ENCODE measurements around the gene TTC39A.
"Not testable (repeated sequence)": the region's sequence is repeated elsewhere in the genome, so short reads cannot be mapped to it uniquely, and the experiment has no call there.

TTC39A gene

GRCh38 chr1:51336711-51337110 is 6.3 kb upstream of the TTC39A start:
- DNase-seq (ENCODE audit: low read depth in 2 of 2) = no peak

- no peak for DNase-seq (ENCODE audit: low read depth in 2 of 2)
These were observed 5.6 kb upstream of the TTC39A start for GRCh38 chr1:51336004-51336403.

GRCh38 chr1:51331206-51332100 is 1.1 kb upstream of the TTC39A start:
- no peak for DNase-seq (ENCODE audit: low read depth in 2 of 2)

GRCh38 chr1:51329443-51330325 is 678 bp downstream of the TTC39A start:
- no peak for DNase-seq (ENCODE audit: low read depth in 2 of 2)

DNA sequence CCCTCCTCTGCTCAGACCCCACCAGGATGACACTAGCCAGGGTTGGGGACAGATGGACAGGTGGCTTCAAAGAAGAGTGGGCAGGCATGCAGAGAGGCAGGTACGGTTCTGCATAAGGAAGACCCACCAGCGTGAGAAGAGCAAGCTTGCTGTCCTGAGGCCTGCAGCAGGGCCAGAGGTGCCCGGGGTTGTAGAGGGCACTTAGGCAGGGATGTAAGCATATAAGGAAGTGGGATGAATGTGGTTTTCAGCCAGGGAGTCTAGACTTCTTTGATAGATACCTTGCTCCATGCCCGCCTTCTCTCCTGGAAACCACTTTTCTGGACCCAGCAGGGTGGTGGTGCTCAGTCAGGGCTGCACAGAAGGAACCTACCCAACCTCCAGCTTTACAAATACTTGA is 1.4 kb downstream of the TTC39A start:
- no peak for DNase-seq (ENCODE audit: low read depth in 2 of 2)

GRCh38 chr1:51328279-51328678 is 2.1 kb downstream of the TTC39A start:
- DNase-seq (ENCODE audit: low read depth in 2 of 2) = no peak

DNA sequence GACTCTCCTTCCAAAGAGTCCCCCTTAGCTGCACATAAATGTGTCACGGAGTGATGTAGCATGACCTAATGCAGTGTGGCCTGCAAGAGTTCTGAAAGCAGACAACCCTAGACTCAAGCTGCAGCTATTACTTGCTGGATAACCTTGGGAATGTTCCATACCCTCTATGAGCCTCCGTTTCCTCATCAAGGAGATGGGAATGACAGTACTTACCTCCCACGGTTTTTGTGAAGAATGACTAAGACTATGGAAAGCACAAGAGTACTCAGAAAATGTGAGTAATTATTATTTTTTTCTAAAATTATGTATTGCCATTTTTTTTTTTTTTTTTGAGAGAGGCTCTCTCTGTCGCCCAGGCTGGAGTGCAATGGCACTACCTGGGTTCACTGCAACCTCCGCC is 3.0 kb downstream of the TTC39A start:
- no peak for DNase-seq (ENCODE audit: low read depth in 2 of 2)

DNA sequence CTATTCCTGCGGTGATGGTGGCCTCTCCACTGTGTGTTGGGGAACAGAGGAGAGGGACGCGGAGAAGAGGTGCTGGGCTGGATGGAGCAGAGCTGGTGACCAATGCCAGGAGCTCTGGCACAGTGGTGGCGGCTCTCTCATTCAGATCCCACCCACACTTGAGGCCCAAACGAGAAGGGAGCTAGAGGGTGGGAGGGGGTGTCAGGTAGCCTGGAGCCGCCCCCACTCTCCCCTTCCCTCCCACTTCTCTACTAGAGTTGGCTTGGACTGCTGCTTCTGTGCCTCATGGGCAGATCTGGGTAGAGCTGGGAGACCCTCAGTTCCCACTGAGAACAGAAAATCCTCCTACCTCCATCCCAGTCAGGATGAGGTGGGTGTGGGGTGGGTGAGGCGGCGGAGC is 3.5 kb downstream of the TTC39A start:
- no peak for DNase-seq (ENCODE audit: low read depth in 2 of 2)

DNA sequence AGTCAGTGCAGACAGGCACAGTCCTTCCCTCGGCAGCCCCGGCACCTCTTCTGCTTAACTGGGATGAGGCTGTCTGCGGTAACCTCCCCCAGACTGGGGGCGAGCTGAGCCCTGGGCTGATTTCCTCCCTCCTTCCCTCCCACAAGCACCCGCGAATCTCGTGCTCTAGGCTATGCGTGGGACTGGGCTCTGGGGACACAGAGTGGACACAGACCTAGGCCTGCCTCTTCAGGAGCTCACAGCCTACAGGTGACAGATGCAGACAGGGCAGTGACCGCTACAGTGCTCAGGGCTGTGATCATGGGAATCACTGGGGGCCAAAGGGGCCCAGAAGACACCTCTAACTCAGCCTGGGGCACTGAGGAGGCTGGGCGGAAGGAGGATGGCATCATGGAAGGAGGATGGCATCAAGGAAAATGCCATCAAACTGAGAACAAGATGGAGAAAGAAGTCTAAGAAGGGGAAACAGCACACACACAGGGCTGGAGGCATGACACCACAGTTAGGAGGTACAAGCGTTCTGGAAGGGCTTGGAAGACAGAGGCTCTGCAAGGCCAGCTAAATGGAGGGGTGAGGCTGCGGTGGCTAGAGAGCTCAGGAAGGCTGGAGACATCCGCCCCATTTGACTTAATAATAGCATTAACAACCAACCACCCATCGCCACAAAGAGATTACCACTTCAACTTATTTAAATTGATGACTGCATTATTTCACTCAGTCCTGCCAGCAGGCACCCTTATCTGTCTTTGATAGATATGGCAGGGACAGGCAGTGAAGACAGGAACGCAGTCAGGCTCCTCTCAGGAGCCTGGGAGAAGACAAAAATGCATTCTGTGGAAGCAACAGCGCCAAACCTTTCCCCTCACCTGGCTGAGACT is 4.2 kb downstream of the TTC39A start:
- DNase-seq (ENCODE audit: low read depth in 2 of 2) = no peak

DNA sequence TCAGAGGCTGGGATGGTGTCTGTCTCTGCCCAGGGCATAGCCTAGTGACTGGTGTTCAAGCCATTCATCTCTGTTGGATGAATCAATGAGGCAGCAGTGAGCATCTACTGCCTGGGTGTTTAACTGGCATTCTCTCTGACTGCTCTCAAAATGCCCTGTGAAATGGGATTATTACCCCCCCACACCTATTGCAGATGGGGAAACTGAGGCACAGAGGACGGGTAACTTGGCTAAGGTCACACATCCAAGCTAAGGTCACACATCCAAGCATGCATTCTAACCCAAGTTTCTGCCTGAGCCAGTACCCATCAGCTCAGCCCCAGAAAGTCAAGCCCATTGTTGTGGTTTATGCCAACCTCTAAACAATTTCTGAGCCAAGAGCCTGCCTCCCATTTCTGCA is 5.0 kb downstream of the TTC39A start:
- DNase-seq (ENCODE audit: low read depth in 2 of 2) = no peak

DNA sequence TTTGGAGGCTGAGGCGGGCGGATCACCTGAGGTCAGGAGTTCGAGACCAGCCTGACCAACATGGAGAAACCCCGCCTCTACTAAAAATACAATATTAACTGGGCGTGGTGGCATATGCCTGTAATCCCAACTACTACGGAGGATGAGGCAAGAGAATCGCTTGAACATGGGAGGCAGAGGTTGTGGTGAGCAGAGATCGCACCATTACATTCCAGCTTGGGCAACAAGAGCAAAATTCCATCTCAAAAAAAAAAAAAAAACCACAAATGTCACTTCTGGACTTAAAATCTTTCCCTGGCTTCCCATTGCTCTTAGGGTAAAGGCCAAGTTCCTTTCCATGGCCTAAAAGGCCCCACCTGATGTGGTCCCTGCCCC is 5.4 kb downstream of the TTC39A start:
- not testable (repeated sequence) for DNase-seq (ENCODE audit: low read depth in 2 of 2)

DNA sequence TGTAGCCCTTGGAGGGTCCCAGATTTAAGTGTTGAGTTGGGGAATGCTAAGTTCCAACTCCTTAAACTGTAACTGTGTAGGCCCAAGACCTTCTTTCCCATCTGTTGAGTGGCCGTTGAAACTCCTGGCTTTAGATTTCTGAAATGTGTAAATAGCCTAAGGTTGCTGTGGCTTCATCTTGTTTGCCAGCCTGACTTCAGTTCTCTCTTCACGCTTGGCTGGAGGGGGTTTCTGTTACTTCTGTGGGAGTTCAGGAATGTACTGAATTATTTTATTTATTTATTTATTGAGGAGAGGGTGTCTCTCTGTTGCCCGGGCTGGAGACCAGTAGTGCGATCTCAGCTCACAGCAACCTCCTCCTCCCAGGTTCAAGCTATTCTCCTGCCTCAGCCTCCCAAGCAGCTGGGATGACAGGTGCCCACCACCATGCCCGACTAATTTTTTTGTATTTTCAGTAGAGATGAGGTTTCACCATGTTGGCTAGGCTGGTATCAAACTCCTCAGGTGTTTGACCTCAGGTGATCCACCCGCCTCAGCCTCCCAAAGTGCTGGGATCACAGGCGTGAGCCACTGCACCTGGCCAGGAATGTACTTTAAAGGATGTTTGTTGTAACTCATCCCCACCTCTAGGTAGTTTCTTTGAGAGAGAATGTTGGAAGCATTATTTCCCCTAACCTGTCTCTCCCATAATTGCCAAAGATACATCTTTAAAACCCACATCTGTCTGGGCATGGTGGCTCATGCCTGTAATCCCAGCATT is 5.9 kb downstream of the TTC39A start:
- no peak for DNase-seq (ENCODE audit: low read depth in 2 of 2)

DNA sequence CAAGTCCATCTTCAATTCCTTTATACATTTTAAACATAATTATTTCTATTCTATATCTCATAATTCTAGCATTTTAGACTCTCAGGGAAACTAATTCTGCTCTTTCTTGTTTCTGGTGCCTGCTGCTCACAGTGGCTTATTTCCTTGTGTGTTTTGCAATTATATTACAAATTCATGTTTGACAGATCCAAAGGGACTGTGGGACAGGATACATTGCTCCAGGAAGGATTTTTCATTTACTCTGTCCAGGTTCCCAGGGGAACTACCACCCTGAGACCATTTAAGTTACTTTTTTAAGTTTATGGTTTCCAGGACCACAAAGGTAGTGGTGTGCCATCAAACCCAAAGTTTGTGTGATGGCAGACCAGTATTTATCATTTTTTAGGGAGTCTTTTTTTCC is 6.6 kb downstream of the TTC39A start:
- no peak for DNase-seq (ENCODE audit: low read depth in 2 of 2)

DNA sequence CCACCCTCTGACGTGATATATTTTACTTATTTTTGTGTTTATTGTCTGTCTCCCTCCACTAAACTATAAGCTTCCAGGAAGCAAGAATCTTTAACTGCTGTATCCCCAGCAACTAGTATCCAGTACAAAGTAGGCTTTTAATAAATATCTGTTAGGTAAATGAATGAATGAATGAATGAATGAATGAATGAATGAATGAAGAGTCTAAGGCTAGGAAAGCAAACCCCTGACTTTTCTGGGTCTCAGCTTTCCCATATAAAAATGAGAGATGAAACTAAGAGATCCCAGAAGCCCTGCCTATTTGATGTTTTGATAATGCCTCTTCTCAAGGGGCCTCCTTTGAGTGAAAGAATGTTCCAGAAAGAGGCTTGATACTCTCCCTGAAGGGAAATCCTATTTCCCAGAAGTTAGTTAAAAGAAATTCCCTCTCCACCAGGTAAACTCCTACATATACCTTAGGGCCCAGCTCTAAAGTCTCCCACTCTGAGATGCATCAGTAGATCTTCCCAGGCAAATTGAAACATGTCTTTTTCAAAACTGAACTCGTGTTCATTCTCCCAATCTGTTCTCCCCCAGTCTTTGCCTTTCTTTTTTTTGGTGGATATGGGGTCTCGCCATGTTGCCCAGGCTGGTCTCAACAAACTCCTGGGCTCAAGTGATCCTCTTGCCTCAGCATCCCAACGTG is 7.8 kb downstream of the TTC39A start:
- DNase-seq (ENCODE audit: low read depth in 2 of 2) = no peak

- DNase-seq (ENCODE audit: low read depth in 2 of 2) = no peak
These were observed 8.5 kb downstream of the TTC39A start for GRCh38 chr1:51321924-51322280.

GRCh38 chr1:51320967-51321923 is 9.1 kb downstream of the TTC39A start:
- no peak for DNase-seq (ENCODE audit: low read depth in 2 of 2)

GRCh38 chr1:51317798-51318197 is 12.6 kb downstream of the TTC39A start:
- no peak for DNase-seq (ENCODE audit: low read depth in 2 of 2)

GRCh38 chr1:51316846-51317120 is 13.6 kb downstream of the TTC39A start:
- no peak for DNase-seq (ENCODE audit: low read depth in 2 of 2)

DNA sequence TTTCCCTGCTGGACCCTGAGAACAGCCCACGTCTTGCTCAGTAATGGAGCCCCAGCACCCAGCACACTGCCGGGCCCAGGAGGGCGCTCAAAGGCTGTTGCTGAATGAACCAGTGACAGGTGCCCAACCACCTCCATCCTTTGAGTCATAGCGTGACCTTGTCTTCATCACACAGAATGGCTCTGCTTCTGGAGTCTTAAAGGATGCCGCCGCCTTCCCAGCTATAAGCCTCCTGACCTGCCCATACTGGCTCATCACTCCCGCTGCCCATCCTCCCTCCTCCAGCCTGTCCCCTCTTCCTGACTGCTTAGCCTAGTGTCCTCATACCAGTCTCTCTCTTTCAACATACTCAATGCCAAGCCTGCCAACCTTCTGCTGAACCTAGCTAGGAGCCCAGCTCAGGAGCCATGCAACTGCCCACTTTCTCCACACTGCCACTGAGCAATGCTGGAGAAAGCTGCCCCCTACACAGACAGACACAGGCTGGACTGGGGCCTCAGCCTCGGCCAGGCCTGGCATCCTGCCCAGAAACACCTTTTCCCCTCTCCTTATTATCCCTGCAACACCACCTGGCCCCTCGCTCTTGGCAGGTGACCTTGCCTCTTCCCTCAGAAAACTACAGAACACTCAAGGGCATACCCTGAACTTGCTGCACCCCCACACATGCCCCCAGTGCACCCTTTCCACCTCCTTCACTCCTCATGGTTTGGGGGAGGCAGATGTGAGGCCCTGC is 14.1 kb downstream of the TTC39A start:
- DNase-seq (ENCODE audit: low read depth in 2 of 2) = no peak
